Colonic mucosa (tissue), 4 donors: Measurements from ENCODE around the gene NECAB2. TPM values are rescaled to one million over a fixed set of nuclear protein-coding genes. Genes with fewer than 3 reads are reported as not detected.

Source experiments
- DNase-seq: peaks from one replicate; pipeline ENCODE4 v3.0.0-alpha.2; 2020
- H3K27ac ChIP-seq: fragments of 200-600 bp; one replicate; pipeline ENCODE4 v1.8.0; 2021
- H3K27me3 ChIP-seq: fragments of 200-600 bp; one replicate; pipeline ENCODE4 v1.8.0; 2021
- H3K36me3 ChIP-seq: fragments of 200-600 bp; one replicate; pipeline ENCODE4 v1.8.0; 2021
- H3K4me1 ChIP-seq: fragments of 200-600 bp; one replicate; pipeline ENCODE4 v1.8.0; 2021; ENCODE audit warnings: mild to moderate bottlenecking
- H3K4me3 ChIP-seq: fragments of 200-600 bp; one replicate; pipeline ENCODE4 v1.8.0; 2021
- H3K9ac ChIP-seq, 2 donors: one replicate each; pipeline ENCODE4 v1.7.0; 2013; ENCODE audit warnings: control low read depth in 2 of 2, low read depth in 2 of 2, low read length in 2 of 2
- H3K9me3 ChIP-seq: fragments of 200-600 bp; one replicate; pipeline ENCODE4 v1.8.0; 2021
- intact Hi-C: fragments of 100-400 bp; cut with DNase I; formaldehyde crosslinking; loops from one replicate; pipeline ENCODE4 v1.14.1; 2022
- total RNA-seq, 2 donors: library from RNA; stranded (reverse); fragmentation: NEBNext Ultra II Directional in 1 of 2; extraction: Animal tissue kit (Norgen Biotek cat#: 25700) in 1 of 2; gene quantifications; one replicate each; pipeline ENCODE4 v1.2.1, GENCODE V29; 2021
- TF ChIP-seq, protein P1 (sequence below): fragments of 200-600 bp; IDR thresholded peaks from one replicate; pipeline ENCODE4 v1.8.0; 2022; ENCODE audit warnings: antibody characterized with exemption, mild to moderate bottlenecking
- donor health status: healthy.
- donor health status: DM: no; HTN: no; CAD: no.
- donor health status: DM: no; HTN: no; CAD: no.

The NECAB2 gene
- total RNA-seq, 2 donors from 2014 or later, result 0.25 to 0.42 TPM

DNA sequence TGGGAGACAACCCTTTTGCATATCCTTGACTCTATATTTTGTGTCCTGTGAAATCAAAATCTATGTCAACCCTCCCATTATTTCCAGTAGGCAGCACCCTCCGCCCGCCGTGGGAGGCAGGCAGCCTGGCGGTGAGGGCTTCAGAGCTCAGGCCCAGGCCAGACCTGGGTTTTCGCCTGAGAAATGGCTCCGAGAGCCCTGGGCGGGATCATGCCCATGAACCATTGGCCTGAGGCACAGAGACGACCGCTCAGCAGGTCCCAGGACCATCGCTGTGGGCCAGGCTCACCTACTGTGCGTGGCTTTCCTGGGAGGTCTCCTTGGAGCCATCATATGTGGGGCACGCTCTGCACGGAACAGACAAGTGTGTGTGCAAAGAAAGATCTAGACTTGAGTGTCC is 80.8 kb downstream of the NECAB2 start:
- Histone ChIP-seq H3K36me3 (no peaks in the 10 kb centered on the region), H3K9ac (no peak overlapping the region), H3K4me1 (no peaks in the 10 kb centered on the region), H3K4me3 (no peak overlapping the region), H3K27me3 (peaks cover 4% of the 10 kb centered on the region), H3K9me3 (no peaks in the 10 kb centered on the region), H3K27ac (no peak overlapping the region)
- TF ChIP-seq, protein P1, sequence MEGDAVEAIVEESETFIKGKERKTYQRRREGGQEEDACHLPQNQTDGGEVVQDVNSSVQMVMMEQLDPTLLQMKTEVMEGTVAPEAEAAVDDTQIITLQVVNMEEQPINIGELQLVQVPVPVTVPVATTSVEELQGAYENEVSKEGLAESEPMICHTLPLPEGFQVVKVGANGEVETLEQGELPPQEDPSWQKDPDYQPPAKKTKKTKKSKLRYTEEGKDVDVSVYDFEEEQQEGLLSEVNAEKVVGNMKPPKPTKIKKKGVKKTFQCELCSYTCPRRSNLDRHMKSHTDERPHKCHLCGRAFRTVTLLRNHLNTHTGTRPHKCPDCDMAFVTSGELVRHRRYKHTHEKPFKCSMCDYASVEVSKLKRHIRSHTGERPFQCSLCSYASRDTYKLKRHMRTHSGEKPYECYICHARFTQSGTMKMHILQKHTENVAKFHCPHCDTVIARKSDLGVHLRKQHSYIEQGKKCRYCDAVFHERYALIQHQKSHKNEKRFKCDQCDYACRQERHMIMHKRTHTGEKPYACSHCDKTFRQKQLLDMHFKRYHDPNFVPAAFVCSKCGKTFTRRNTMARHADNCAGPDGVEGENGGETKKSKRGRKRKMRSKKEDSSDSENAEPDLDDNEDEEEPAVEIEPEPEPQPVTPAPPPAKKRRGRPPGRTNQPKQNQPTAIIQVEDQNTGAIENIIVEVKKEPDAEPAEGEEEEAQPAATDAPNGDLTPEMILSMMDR, result no peak
- DNase-seq, result no peak
- intact Hi-C loops, result no loop called here

DNA sequence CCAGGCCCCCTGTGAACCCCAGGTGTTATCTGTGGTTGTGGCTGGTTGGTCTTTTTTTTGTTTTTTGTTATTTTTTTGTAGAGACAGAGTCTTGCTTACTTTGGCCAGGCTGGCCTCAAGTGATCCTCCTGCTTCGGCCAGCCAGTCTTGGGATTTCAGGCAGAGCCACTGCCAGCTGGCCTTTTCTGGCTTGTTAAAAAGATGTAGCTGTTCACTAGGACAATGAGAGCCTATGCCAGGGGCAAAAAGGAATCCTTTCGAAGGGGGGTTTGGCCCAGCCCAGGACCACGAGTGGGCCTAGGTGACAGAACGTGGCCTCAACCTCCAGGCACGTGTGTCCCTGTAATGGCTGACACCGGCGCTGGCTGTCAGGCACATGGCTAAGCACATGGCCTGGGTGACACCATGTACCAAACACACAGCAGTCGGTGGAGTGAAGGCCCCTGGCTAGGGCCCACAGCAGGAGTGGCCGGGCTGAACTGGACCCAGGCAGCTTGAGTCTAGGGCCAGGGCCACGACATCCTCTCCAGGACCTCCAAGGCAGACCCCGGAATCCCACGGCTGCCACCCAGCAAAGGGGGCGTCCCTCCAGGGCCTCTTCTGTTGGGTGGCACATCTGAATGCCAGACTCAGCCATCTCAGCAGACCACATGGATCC is 81.5 kb downstream of the NECAB2 start:
- H3K4me3 ChIP-seq, result no peak overlapping the region
- intact Hi-C loops, result no loop called here
- TF ChIP-seq, protein P1, result no peak
- H3K9me3 ChIP-seq, result no peaks in the 10 kb centered on the region
- H3K36me3 ChIP-seq, result no peaks in the 10 kb centered on the region
- H3K4me1 ChIP-seq, result no peaks in the 10 kb centered on the region
- DNase-seq, result no peak
- H3K9ac ChIP-seq, result no peak overlapping the region
- no peak overlapping the region for H3K27ac ChIP-seq
- no peaks in the 10 kb centered on the region for H3K27me3 ChIP-seq

DNA sequence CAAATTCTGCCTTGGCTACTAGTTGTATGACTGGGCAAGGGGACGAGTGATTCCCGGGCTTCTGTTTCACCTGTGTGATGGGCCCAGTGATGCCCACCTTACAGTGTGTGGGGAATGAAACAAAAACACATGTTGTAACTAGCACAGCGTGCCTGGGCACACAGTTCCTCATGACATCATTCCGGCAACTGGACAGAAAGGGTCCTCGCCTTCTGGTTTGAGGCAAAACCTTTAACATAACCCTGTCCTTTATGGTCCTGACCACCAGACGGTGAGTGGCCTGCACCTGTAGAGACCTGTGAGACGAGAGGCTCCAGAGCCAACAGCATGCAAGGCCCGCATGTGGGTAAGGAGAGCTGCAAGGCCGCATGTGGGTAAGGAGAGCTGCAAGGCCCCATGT is 82.3 kb downstream of the NECAB2 start:
- Histone ChIP-seq H3K4me1 (no peaks in the 10 kb centered on the region), H3K27me3 (no peaks in the 10 kb centered on the region), H3K36me3 (no peaks in the 10 kb centered on the region), H3K4me3 (no peak overlapping the region), H3K9me3 (no peaks in the 10 kb centered on the region), H3K9ac (no peak overlapping the region), H3K27ac (no peak overlapping the region)
- intact Hi-C loops, result no loop called here
- TF ChIP-seq, protein P1, result no peak
- no peak for DNase-seq

DNA sequence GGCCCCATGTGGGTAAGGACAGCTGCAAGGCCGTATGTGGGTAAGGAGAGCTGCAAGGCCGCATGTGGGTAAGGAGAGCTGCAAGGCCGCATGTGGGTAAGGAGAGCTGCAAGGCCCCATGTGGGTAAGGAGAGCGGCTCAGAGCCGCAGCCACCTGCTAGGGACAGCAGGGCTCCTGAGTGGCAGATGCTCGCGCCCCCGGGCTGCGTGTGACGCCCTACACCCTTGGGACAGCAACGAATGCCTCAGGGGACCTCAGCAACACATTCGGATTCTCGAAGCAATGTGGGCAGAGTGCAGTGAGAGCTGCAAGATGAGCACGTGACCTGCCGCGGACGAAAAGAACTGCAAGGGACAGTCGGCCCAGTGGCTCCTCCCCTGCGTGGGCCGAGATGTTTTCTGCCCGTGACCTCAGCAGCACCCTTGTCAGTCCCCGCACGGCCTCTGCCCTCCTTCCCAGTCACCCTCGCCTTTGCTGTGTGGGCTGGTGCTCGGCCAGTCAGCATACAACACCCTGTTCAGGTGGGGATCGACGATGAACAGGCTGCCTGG is 84.1 kb downstream of the NECAB2 start:
- no peaks in the 10 kb centered on the region for H3K4me1 ChIP-seq
- DNase-seq, result no peak
- TF ChIP-seq, protein P1, result no peak
- intact Hi-C loops, result no loop called here
- H3K27ac ChIP-seq, result no peak overlapping the region
- H3K9me3 ChIP-seq, result no peaks in the 10 kb centered on the region
- peaks cover 7% of the 10 kb centered on the region for H3K36me3 ChIP-seq
- H3K9ac ChIP-seq, result no peak overlapping the region
- H3K4me3 ChIP-seq, result no peak overlapping the region
- no peaks in the 10 kb centered on the region for H3K27me3 ChIP-seq

Other genes starting within 250 kb of the NECAB2 start
- 100 to 1,000 TPM; 112 to 134 TPM for gene HSBP1, start 160.3 kb upstream of the NECAB2 start, total RNA-seq
- 10 to 100 TPM in 1 of 2 donors, 1 to 10 TPM in 1; 5.5 to 10.6 TPM for gene MLYCD, start 69.1 kb upstream of the NECAB2 start, total RNA-seq
- 10 to 100 TPM in 1 of 2 donors, 1 to 10 TPM in 1; 9.4 to 11.9 TPM for gene OSGIN1, start 15.0 kb upstream of the NECAB2 start, total RNA-seq
- not detected for gene SLC38A8, start 74.6 kb downstream of the NECAB2 start, total RNA-seq
- gene MBTPS1, start 148.7 kb downstream of the NECAB2 start, total RNA-seq, result 10 to 100 TPM; 69.6 to 80.7 TPM
- 10 to 100 TPM; 10.7 to 12.9 TPM for gene HSDL1, start 176.9 kb downstream of the NECAB2 start, total RNA-seq
- under 1 TPM in 1 of 2 donors, not detected in 1; 0.20 TPM for gene DNAAF1, start 177.1 kb downstream of the NECAB2 start, total RNA-seq
- gene TAF1C, start 218.8 kb downstream of the NECAB2 start, total RNA-seq, result 10 to 100 TPM; 17.2 to 45.6 TPM
- gene ADAD2, start 222.9 kb downstream of the NECAB2 start, total RNA-seq, result not detected